Left cardiac atrium (tissue), 4 donors: ENCODE data around the gene SMIM17. TPM values are rescaled to one million over a fixed set of nuclear protein-coding genes. Genes with fewer than 3 reads are reported as not detected.
A peak's percentile ranks its signal among the peaks of the same experiment; 100 is the strongest.

Source experiments
- ATAC-seq, 2 donors: fragments of 200-7000 bp; cut with Tn5 transposase; one replicate each; pipeline ENCODE4 v1.9.1; 2020; ENCODE audit warnings: mild to moderate bottlenecking in 2 of 2, moderate library complexity in 2 of 2
- DNase-seq: peaks from one replicate; pipeline ENCODE4 v3.0.0-alpha.2; 2020
- intact Hi-C, 2 donors: fragments of 100-400 bp; cut with DNase I; formaldehyde crosslinking; loops; one replicate each; pipeline versions ENCODE4 v1.14.1 to v1.15.1; 2022 to 2023
- long read RNA-seq: library from polyadenylated mRNA; unstranded; transcript quantifications from one replicate; pipeline ENCODE4 v2.0.0, GENCODE V29; 2021
- total RNA-seq, 2 donors: library from RNA; stranded (reverse); fragmentation: NEBNext Ultra II Directional; extraction: Animal tissue kit (Norgen Biotek cat#: 25700); gene quantifications; one replicate each; pipeline ENCODE4 v1.2.1, GENCODE V29; 2021
- donor health status: DM: no; HTN: yes; CAD: no.
- donor health status: DM: no; HTN: yes; CAD: no; lungs with severe emphysema.
- donor health status: DM: yes; HTN: yes; CAD: no.
- donor health status: Dilated cardiomyopathy.

SMIM17 gene
- under 1 TPM in 1 of 2 donors, not detected in 1; 0.39 TPM for total RNA-seq
- long read RNA-seq: 0 reads

DNA sequence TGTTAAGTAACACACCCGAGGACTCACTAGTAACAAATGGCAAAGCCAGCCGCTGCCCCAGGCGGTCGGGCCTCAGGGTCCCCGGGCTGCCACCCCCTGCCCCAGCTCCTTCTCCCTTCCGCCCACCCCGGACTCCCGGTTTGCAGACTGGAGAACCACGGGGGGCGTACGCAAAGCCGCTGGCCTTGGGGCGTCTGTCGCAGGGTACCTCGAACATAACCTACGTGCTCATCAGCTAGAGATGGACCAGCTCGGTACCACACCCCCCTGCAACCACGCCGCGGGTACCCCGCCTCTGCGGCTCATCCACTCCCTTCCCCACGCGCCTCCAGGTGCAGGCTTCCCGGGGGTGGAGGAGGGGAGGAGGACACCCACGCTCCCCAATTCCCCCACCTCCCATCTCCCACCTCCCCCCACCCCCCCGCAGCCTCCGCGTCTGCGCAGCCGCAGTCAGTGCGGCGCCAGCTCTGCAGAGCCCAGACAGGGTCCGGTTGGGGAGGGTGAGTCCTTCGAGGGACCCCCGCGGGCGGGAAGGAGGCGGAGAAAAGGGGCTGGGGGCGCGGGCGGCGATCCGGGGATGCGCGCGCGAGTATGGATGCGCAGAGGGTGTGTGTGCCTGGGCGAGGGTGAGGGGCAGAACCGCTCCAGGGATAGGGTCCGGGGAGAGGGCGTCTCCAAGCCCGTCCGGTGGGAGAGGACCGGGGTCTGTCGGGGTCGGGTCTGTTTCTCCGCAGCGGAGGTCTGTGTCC, at the start of gene SMIM17:
TSS of gene SMIM17 (plus strand) at position 449 of the 749 bp plus-strand sequence. CDS start 2,509 bp downstream, outside the sequence.
- ATAC-seq: no peak
- intact Hi-C loops: no loop called here
- DNase-seq: no peak

DNA sequence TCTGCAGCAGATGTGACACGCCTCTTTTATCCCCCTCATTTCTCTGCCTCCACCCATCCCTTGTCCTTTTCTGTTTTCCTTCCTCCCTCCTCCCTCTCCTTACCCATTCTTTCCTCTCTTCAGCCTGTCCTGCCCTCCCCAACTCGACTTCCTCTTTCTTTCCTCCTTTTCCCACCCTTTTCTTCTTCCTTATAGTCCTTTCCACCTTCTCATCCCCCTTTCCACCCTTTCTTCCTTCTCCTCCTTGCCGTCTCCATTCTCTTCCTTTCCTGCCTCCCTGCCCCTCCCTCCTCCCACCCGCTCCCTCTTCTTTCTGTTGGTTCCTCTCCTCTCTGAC, 48.5 kb upstream of the SMIM17 start:
- intact Hi-C loops: no loop called here
- no peak for DNase-seq
- no peak for ATAC-seq

DNA sequence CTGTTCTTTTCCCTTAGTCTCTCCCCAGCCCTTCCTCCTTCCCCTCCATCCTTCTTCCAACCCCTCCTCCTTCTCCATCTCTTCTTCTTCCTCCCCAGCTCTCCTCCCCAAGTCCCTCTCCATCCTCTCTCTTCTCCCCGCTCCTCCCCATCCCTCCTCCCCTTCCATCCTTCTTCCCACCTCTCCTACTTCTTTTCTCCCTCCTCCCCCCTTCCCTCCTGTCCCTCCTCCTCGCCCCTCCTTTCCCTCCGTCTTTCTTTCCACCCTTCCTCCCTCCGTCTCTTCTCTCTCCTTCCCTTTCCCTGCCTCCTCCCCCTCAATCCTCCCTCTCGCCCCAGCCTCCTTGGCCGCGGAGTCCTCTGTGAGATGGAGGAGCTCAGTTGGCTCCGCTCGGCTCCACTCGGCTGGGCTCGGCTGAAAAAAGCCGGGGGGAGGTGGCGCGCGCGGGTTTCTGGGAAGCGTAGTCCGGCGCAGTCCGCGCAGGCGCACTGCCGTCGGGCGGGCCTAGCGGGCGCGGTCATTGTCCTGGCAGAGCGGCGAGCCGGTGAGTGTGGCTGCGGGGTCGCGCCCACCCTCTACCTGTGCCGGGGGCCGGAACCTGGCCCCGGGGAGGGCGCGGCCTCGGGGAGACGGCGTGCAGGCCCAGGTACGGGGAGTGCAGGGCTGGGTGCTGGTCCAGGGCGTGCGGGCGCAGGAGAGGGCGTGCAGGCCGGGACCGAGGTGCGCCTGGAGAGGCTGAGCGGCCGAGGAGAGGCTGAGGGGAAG, 48.0 kb upstream of the SMIM17 start, which contains the start of gene ZNF71:
TSS of gene ZNF71 (plus strand) at position 520 of the 765 bp plus-strand sequence. CDS start 6,257 bp downstream, outside the sequence.
- intact Hi-C loops: no loop called here
- ATAC-seq (peak; percentile 98), DNase-seq (peak; percentile 94)

DNA sequence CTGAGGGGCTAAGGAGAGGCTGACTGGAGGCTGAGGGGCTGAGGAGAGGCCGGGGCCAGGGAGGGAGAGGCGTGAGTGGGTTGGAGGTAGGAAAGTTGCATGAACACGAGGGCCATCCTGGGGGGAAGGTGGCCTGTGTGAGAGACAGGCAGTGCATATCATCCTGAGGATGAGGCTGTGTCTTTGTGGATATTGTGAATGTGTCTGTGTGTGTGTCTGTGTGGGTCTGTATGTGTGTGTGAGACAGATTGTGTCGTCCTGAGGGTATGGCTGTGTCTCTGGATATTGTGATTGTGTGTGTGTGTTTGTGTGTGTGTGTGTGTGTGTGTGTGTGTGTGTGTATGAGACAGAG, 47.4 kb upstream of the SMIM17 start:
- no peak for DNase-seq
- ATAC-seq: no peak
- intact Hi-C loops: no loop called here

DNA sequence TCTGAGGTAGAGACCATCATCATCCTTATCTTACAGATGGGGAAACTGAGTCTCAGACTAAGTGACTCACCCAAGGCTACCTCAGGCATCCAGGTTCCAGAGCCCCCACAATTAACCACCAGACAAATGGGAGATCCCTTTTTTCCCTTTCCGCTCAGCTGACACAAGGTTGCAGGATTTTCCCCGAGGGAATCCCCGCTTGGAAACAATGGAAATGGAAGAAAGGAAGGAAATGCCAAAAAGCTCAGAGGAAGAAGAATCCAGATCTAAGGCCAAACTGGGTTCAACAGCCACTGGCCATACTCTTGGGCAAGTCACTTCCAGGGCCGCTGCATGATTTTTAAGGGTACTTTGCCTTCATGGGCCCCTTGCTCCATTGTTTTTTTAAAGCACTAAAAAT, 46.3 kb upstream of the SMIM17 start:
- DNase-seq (no peak), ATAC-seq (no peak)
- intact Hi-C loops: no loop called here

DNA sequence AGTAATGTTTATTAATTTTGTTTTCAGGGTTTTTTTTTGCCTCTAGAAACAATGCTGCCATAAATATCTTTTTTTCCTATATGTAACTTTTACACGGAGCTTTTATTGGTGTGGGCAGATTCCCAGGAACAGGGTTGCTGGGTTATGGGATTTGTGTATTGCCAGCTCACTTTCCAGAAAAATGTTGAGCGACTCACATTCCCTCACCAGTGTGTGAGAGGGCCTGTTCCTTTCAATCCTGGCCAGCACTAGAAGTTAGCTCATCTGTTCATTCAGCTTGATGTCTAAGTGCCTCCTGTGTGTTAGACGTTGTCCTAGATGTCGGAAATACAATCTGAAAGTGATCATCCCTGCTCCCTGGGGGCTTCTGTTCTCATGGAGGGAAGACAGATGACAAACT, 45.3 kb upstream of the SMIM17 start:
- no peak for ATAC-seq
- DNase-seq: no peak
- intact Hi-C loops: no loop called here

DNA sequence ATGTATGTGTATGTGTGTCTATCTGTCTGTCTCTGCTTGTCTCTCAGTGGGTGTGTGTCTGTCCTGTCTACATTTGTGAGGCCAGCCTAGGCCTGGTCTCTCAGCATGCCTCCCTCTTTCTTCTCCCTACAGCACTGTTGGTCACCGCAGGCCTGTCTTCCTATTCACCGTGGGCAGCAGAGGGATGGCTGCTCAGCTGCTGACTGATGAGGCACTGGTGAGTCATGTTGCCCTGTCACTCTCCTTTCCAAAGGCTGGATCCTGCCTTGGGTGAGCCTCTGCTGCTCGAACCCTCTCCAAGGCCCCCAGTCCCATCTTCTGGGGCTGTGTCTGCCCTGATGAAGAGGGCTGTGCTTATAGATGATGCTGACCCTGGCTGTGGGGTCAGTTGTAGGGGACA, 41.6 kb upstream of the SMIM17 start:
- no peak for ATAC-seq
- no peak for DNase-seq
- intact Hi-C loops: no loop called here

DNA sequence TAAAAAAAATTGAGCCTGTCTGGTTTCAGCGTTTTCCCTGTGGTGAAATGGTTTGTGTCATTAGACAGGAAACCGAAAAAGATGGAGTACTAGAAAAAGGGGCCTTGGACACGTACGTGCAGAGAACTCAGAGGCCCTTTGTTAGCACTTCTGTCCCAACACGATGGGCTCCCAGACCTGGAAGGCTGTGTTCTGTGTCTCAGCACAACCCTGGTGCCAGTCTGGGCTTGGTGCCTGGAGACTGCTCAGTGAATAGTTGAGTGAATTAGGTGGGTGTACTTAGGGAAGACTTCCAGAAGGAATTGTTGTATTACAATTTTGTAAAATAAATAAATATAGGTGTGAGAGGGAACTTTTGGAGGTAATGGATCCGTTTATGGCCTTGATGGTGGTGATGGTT, 39.1 kb upstream of the SMIM17 start:
- peak in 1 of 2 donors; percentile 79 for ATAC-seq
- no peak for DNase-seq
- intact Hi-C loops: no loop called here

DNA sequence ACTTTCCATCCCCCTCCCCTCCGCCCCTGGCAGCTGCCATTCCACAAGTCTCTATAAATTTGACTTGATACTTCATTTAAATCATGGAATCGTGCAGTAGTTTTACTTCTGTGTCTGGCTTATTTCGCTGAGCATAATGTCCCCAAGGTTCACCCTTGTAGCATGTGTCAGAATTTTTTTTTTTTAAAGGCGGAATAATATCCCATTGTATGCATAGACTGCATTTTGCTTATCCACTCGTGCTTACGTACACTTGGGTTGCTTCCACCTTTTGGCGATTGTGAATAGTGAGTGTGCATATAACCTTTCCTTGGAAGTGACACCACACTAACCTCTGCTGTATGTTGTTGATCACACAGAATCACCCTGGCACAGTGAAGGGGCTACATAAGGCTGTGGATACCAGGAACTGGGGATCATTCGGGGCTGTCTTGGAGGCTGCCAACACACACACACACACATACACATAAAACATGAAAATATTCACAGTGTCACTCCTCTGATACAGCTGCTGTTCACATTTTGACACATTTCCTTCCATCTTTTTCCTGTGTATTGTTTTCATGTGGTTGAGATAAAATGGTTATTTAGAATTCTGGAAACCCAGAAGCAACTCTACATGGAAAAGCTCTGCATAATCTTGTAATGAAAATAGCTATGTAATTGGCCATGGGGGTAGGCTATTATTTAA, 34.5 kb upstream of the SMIM17 start:
- intact Hi-C loops: no loop called here
- DNase-seq: no peak

DNA sequence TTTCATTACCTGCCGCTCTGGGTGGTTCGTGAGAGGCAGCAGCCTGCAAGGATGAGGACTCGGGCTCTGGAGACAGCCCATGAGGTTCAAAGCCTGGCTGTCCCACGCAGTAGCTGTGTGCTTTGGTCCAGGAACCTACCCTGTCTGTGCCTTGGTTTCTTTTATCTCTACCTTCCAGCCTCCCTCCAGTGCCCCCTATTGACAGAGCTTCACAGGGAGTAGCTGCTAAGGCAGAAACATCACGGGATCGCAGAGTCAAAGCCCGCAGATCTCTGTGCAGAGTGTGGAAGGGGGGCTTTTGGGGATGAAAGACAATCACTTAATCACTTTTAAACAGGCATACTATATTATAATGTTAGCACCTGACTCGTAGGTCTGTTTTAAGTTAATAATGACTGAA, 31.7 kb upstream of the SMIM17 start:
- DNase-seq: no peak
- intact Hi-C loops: no loop called here
- no peak for ATAC-seq

More for the DNA sequence above, 34.5 kb upstream of the SMIM17 start:
- ATAC-seq: no peak

DNA sequence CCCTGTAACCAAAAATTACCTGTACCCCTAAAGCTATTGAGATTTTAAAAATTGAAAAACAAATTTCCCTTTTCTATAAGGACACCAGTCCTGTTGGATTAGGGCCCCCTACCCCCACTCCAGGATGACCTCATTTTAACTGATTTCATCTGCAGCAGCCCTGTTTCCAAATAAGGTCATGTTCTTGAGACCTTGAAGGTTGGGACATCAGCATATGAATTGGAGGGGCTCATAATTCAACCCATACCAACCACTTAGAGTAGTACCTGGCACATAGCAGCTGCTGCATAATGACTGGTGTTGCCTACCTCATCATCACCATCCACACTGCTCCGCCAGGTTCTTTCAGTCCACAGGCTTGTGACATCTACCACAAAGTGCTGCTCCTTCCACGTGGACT, 30.2 kb upstream of the SMIM17 start:
- intact Hi-C loops: no loop called here
- DNase-seq: no peak
- no peak for ATAC-seq

DNA sequence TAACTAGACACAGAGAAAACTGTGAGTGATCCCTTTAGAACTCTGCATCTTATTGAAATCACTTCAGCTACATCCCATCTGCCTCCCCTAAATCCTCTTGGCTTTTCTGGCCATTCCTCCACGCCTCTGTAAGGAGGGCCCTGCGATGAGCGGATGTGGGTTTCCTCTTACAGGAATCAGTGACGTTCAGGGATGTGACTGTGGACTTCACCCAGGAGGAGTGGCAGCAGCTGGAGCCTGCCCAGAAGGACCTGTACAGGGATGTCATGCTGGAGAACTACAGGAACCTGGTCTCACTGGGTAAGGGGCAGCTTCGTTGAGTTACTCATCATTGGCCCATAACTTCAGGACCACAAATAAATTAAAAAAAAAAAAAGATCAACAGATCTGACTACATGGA, 29.3 kb upstream of the SMIM17 start:
- ATAC-seq: no peak
- intact Hi-C loops: no loop called here
- no peak for DNase-seq

DNA sequence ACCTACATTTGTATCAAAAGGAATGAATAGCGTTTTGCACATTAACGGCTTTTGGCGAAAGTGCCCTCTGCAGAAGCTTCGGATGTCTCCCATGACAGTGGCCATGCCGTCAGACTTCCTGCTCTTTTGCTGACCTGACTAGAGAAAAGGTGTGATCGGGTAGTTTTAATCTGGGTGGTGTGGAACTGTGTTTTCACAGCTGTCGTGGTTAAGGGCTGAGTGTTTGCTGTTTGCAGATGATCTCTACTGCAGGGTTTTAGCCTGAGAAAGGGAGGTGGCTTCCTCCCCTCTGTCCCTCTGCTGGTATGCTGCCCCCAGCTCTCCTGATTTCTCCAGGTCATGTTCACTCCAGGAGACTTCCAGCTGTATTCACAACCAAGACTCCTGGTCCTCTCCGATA, 25.4 kb upstream of the SMIM17 start:
- intact Hi-C loops: no loop called here
- no peak for ATAC-seq
- DNase-seq: no peak

DNA sequence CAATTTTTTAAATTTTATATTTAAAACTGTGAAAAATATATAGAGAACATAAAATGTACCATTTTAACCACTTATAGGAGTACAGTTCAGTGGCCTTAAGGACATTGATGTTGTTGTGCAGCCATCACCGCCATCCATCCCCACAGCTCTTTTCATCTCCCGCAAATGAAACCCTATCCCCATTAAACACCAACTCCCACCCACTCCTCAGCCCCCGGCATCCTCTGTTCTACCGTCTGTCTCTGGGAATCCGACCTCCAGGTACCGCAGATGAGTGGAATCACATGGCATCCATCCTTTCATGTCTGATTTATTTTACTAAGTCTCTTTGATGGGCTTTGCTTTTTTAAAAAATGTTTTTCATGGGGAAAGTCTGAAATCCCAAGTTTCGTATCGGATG, 23.8 kb upstream of the SMIM17 start:
- ATAC-seq (no peak), DNase-seq (no peak)
- intact Hi-C loops: no loop called here

DNA sequence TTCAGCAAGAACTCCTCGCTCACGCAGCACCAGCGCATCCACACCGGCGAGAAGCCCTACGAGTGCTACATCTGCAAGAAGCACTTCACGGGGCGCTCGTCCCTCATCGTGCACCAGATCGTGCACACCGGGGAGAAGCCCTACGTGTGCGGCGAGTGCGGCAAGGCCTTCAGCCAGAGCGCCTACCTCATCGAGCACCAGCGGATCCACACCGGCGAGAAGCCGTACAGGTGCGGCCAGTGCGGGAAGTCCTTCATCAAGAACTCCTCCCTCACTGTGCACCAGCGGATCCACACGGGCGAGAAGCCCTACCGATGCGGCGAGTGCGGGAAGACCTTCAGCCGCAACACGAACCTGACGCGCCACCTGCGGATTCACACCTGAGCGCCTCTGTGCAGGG, 20.6 kb upstream of the SMIM17 start:
- ATAC-seq: no peak

DNA sequence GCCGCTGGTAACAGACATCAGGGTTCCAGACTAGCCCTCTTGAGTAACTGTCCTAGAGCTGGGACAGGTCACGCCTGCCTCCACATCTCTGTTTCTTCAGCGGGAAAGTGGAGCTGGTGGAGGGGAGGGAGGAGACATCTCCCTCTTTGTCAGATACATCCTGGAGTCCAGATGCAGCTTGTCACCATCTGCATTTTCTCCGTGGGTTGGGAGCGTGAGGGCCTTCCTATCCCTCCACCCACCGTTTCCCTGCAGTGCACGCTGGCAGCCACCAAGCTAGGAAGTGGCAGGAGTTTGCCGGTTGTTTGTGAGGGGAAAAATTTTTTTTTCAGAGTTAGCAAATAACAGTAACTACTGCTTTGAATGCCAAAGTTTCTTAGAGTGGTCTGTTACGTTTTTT, 20.0 kb upstream of the SMIM17 start:
- DNase-seq: no peak
- no peak for ATAC-seq
- intact Hi-C loops: no loop called here

More for the DNA sequence above, 20.6 kb upstream of the SMIM17 start:
- DNase-seq: no peak
- intact Hi-C loops: no loop called here

DNA sequence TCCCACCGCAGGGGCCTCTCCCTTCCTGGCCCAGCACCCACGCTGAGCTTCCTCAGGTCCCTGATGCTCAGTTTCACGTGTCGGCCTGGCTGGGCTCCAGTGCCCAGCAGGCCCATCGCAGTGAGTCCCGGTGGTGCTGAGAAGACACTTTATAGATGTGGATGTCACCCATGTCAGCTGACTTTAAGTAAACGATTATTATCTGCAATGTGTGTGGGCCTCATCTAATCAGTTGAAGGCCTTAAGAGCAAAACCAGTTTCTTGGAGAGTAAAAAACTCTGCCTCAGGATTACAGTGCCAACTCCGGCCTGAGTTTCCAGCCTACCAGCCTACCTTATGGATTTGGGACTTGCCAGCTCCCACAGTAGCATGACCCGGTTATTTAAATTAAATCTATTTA, 17.3 kb upstream of the SMIM17 start:
- ATAC-seq: no peak
- DNase-seq: no peak
- intact Hi-C loops: no loop called here

DNA sequence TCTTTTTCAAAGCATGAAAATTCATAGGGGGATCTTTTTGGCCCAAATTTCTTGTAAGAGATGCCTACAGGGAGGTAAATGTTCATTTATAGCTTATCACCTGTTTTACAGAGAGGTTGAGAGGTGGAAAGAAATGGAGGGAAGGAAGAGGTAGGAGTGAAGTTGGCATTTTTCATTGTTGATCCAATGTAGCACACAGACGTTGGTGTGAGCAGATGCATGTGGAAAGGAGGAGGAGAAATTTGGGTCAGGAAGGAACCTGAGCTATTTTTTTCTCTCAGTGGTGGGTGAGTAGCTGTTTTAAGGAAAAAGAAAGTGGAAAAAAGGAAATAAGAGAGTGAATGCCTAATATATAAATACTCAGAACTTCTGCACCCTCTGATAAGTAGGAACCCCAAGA, 9.9 kb upstream of the SMIM17 start:
- no peak for DNase-seq
- intact Hi-C loops: no loop called here
- no peak for ATAC-seq

DNA sequence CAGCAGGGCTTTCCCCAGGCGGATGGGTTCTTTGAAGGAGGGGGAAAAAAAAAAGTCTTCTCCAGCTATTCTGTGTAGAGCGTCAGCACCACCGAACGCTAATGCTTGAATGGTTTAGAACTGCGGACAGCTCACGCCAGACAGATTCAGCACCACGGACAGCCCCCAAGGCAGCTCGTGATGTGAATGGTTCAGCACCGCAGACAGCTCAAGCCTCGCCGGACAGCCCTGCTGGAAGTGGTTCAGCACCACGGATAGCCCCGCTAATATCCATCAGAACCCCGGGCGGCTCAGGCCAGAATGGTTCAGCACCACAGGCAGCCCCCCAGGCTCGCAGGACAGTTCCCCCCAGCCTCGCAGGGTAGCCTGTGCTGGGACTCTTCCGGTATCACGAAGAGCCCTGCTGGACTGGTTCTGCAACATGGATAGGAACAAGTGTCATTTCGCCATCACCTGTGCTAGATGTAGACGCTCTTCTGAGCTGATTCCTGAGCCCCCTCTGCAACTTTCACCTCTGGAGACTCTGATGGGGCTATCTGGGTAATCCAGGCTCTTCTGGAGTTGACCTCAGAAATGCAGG, 4.9 kb upstream of the SMIM17 start:
- DNase-seq: peak; percentile 89
- ATAC-seq: peak; percentile 89 to 94
- intact Hi-C loops: no loop called here

DNA sequence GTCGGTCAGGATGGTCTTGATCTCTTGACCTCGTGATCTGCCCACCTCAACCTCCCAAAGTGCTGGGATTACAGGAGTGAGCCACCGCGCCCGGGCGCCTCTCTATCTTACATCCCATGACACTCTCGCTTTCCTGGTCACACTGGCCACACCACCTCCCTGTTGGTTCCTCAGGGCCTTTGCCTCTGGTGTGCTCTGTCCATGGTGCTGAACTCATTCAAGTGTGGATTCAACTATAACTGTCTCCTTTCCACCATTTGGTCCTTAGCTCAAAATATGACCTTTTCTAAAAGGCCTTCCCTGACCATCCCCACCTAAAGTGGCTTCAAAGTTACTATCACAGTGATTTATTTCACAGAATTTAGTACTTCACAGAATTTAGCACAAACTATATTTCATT, 3.7 kb upstream of the SMIM17 start:
- no peak for DNase-seq
- intact Hi-C loops: no loop called here
- peak in 1 of 2 donors; percentile 34 for ATAC-seq
